Fibroblast of pulmonary artery (primary cell): ENCODE measurements around the gene LACTB.

Experiments
- DNase-seq: peaks from one replicate; pipeline ENCODE4 v3.0.0-alpha.2; 2010; ENCODE audit warnings: low read depth
- H3K4me3 ChIP-seq: replicated peaks from 2 replicates; pipeline ENCODE4 v1.5.1; 2011; ENCODE audit warnings: low read depth, mild to moderate bottlenecking, control low read depth, low read length, moderate library complexity
- CTCF ChIP-seq: IDR thresholded peaks from 2 replicates; pipeline ENCODE4 v1.5.1; 2011; ENCODE audit warnings: mild to moderate bottlenecking, control low read depth, low read length, inconsistent platforms; ENCODE audit errors: missing control alignments

The LACTB gene

DNA sequence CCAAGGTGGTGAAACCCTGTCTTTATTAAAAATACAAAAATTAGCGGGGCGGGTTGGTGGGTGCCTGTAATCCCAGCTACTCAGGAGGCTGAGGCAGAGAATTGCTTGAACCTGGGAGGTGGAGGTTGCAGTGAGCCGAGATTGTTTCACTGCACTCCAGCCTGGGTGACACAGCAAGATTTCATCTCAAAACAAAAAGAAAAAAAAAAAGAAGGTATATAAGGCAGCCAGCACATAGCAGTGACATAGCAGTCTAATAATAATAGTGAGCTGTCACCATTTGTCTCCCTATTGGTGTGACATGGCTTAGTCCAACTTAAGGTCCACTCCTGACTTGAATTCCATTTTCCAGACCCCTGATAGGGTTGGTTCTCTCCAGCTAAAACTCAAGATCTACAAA lies 8.8 kb upstream of the LACTB start:
- no peak for DNase-seq
- no peak overlapping the region for H3K4me3 ChIP-seq
- no peak for TF ChIP-seq CTCF

DNA sequence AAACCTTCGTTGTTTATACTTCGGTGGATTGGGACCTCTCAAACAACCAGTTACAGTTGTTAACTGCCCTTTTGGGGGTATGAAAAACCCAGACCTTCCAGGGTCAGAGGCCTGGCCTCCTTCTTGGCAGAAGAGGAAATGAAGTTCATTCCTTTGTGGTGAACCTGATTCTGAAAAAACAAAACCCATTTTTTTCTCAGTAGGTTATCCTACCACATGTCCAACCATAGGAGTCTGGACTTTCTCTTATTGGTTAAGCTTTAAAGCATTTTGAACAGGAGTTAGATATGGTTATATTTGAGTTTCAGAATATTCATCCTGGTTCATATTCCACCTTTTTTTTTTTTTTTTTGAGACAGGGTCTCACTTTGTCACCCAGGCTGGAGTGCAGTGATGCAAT lies 7.2 kb upstream of the LACTB start:
- TF ChIP-seq CTCF: no peak
- H3K4me3 ChIP-seq: no peak overlapping the region
- no peak for DNase-seq

DNA sequence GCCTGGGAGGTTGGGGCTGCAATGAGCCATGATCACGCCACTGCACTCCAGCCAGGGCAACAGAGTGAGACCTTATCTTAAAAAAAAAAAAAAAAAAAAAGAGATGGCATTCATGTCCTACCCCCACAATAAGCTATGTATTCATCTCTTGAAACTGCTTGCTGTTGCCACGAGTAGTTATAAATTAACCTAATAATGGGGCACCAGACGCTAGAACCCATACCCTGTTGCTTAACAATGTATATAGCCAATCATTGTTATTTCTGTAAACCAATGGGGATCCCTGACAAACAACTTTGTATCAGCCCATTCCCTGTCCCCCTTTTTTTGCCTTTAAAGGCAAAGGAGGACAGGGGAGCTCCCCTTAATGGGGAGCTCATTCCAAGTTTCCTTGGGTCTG lies 2.8 kb upstream of the LACTB start:
- no peak for DNase-seq
- H3K4me3 ChIP-seq: no peak overlapping the region
- no peak for TF ChIP-seq CTCF

DNA sequence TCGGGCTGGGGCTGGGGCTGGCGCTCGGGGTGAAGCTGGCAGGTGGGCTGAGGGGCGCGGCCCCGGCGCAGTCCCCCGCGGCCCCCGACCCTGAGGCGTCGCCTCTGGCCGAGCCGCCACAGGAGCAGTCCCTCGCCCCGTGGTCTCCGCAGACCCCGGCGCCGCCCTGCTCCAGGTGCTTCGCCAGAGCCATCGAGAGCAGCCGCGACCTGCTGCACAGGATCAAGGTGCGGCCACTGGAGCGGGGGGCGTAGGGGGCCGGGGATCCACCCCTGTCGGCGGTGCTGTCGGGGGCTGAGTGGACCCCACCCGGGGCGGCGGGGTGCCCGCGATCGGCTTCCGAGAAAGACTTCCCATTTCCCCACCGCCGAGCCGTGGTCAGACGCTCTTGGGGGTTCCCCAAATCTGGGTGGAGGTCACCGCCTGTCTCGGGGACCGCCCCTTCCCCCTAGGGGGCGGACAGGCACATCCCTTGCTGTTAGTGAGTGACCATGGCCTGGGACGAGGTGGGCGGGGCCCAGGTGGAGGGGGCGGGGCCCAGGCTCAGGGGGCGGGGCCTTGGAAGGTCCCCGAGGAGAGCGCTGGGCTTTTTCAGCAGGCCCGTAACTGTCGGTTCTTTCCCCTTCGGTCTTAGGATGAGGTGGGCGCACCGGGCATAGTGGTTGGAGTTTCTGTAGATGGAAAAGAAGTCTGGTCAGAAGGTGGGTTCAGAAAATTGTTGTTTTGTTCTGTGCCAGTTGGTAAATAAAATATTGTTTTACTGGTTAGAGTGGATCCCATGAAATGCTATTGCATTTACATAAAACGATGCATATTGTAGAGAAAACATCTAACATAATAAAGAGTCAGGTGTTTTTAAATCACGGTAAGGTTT lies 578 bp downstream of the LACTB start:
- peak; percentile 80 for DNase-seq
- peak overlapping the region; percentile 86 for H3K4me3 ChIP-seq
- peak; percentile 5 for TF ChIP-seq CTCF

GRCh38 chr15:63124506-63124905 lies 2.8 kb downstream of the LACTB start:
- H3K4me3 ChIP-seq: no peak overlapping the region
- no peak for DNase-seq
- TF ChIP-seq CTCF: no peak

GRCh38 chr15:63126726-63127125 lies 5.1 kb downstream of the LACTB start:
- TF ChIP-seq CTCF: no peak
- H3K4me3 ChIP-seq: no peak overlapping the region
- DNase-seq: no peak

- TF ChIP-seq CTCF: no peak
- no peak overlapping the region for H3K4me3 ChIP-seq
- peak; percentile 63 for DNase-seq
Measured at GRCh38 chr15:63133786-63134185, 12.1 kb downstream of the LACTB start.
